Measurements from ENCODE around the gene BABAM1.

The BABAM1 gene

DNA sequence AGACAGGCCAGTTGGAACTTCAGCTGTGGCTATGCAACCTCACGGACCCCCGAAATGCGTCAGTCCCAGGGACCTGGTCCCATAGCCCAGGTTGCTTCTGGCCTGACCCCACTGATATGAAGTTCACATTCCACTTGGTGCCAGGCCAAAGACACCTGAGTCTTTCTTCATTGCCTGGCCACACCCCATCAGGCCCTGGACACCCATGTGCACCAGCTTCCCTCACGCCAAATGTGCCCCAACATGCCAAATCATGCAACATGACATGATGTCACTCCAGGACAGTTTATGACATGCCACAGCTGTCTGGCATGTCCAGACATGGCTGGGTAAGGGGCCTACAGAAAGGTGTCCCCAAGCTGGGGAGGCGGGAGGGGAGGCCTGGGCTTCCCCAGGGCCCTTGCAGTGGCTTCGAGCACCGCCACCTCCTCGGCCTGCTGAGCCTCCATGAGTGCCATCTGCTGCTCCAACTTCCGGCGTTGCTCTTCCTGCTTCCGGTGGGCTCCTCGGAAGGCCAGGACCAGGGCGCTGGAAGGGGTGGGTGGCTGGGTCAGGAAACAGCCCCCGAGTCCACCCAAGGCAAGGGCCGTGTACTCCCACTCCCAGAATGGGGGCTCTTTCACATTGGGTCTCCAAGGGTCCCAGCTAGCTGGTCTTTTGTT, 17.2 kb upstream of the BABAM1 start:
- FAIRE-seq, result peak; percentile 5
- no peak for TF ChIP-seq SPI1 (IDR thresholded peaks at IDR 0.05; ENCODE audit: low read depth, low read length)
- no peak for TF ChIP-seq POLR2AphosphoS5 (IDR thresholded peaks at IDR 0.05; ENCODE audit: low read depth, low read length)
- no peak for TF ChIP-seq POLR2A (IDR thresholded peaks at IDR 0.05; ENCODE audit: low read depth, low read length)
- no peak for TF ChIP-seq POU2F2 (IDR thresholded peaks at IDR 0.05; ENCODE audit: low read depth, low read length)
- no peak for TF ChIP-seq PAX5 (IDR thresholded peaks at IDR 0.05; ENCODE audit: insufficient read depth, low read length, severe bottlenecking)
- DNase-seq (ENCODE audit: insufficient read length, low spot score), result no peak

DNA sequence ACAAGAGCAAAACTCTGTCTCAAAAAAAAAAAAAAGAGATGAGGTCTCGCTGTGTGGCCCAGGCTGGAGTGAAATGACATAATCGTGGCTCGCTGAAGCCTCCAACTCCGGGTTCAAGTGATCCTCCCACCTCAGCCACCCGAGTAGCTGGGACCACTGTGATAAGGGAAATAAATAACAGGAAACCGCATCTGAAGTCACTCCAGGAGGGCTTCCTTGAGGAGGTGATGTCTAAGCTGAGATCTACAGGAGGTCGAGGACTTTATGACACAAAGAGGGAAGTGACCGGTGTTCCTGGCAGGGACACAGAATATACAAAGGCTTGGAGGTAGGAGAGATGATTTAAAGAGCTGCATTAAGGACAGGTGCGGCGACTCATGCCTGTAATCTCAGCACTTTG, 12.6 kb upstream of the BABAM1 start:
- FAIRE-seq, result no peak
- no peak for DNase-seq (ENCODE audit: insufficient read length, low spot score)
- TF ChIP-seq TAF1 (IDR thresholded peaks at IDR 0.05; ENCODE audit: low read depth, low read length) (no peak), PAX5 (IDR thresholded peaks at IDR 0.05; ENCODE audit: insufficient read depth, low read length, severe bottlenecking) (no peak), SPI1 (IDR thresholded peaks at IDR 0.05; ENCODE audit: low read depth, low read length) (no peak), POLR2A (IDR thresholded peaks at IDR 0.05; ENCODE audit: low read depth, low read length) (no peak), POLR2AphosphoS5 (IDR thresholded peaks at IDR 0.05; ENCODE audit: low read depth, low read length) (no peak), POU2F2 (IDR thresholded peaks at IDR 0.05; ENCODE audit: low read depth, low read length) (no peak)

DNA sequence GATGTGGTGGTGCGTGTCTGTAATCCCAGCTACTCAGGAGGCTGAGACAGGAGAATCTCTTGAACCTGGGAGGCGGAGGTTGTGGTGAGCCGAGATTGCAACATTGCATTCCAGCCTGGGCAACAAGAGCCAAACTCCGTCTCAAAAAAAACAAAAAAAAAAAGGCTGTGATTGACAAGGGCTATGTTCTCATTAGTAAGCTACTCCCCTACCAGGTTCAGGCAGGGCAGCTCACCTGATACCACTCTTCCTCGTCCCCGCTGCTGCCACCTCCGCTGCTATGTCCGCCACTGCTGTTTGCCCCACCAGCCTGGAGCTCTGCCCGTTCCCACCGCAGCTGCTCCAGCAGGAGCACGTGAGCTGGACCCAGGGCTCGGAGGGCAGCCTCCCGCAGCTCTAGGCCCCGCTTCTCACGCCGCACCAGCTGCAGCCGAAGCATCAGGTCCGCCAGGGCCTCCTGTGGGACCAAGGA, 12.1 kb upstream of the BABAM1 start:
- FAIRE-seq (no peak), DNase-seq (ENCODE audit: insufficient read length, low spot score) (no peak)
- TF ChIP-seq SPI1 (IDR thresholded peaks at IDR 0.05; ENCODE audit: low read depth, low read length), result no peak
- TF ChIP-seq PAX5 (IDR thresholded peaks at IDR 0.05; ENCODE audit: insufficient read depth, low read length, severe bottlenecking), result no peak
- no peak for TF ChIP-seq POLR2AphosphoS5 (IDR thresholded peaks at IDR 0.05; ENCODE audit: low read depth, low read length)
- no peak for TF ChIP-seq POU2F2 (IDR thresholded peaks at IDR 0.05; ENCODE audit: low read depth, low read length)
- no peak for TF ChIP-seq TAF1 (IDR thresholded peaks at IDR 0.05; ENCODE audit: low read depth, low read length)
- no peak for TF ChIP-seq POLR2A (IDR thresholded peaks at IDR 0.05; ENCODE audit: low read depth, low read length)

DNA sequence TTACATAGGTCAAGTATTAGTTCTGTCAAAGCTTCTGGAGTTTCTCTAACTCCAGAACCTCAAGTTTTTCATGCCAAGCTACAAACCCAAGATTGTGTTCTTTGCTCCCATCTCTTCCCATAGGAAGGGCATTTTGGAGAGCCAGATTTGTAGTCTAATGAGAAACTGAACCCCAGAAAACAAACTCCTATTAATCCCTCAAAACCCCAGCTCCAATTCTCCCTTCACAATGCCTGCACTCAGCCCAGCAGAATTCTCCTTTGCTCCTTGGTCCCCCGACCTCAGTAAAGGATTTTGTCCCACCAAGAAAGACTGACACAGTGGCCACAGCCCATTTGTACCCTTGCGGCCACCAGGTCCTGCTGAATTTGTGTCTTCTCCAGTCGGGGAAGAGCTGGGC, 11.1 kb upstream of the BABAM1 start:
- DNase-seq (ENCODE audit: insufficient read length, low spot score), result no peak
- TF ChIP-seq POLR2AphosphoS5 (IDR thresholded peaks at IDR 0.05; ENCODE audit: low read depth, low read length) (no peak), PAX5 (IDR thresholded peaks at IDR 0.05; ENCODE audit: insufficient read depth, low read length, severe bottlenecking) (no peak), TAF1 (IDR thresholded peaks at IDR 0.05; ENCODE audit: low read depth, low read length) (no peak), SPI1 (IDR thresholded peaks at IDR 0.05; ENCODE audit: low read depth, low read length) (no peak), POLR2A (IDR thresholded peaks at IDR 0.05; ENCODE audit: low read depth, low read length) (no peak), POU2F2 (IDR thresholded peaks at IDR 0.05; ENCODE audit: low read depth, low read length) (no peak)
- FAIRE-seq, result no peak

- FAIRE-seq, result no peak
- DNase-seq (ENCODE audit: insufficient read length, low spot score), result no peak
- TF ChIP-seq POLR2AphosphoS5 (IDR thresholded peaks at IDR 0.05; ENCODE audit: low read depth, low read length), result no peak
- no peak for TF ChIP-seq TAF1 (IDR thresholded peaks at IDR 0.05; ENCODE audit: low read depth, low read length)
- no peak for TF ChIP-seq SPI1 (IDR thresholded peaks at IDR 0.05; ENCODE audit: low read depth, low read length)
- no peak for TF ChIP-seq POU2F2 (IDR thresholded peaks at IDR 0.05; ENCODE audit: low read depth, low read length)
- TF ChIP-seq POLR2A (IDR thresholded peaks at IDR 0.05; ENCODE audit: low read depth, low read length), result no peak
Observed at GRCh38 chr19:17259118-17259780, 8.0 kb upstream of the BABAM1 start.

GRCh38 chr19:17259934-17260333, 7.3 kb upstream of the BABAM1 start:
- TF ChIP-seq POLR2A (IDR thresholded peaks at IDR 0.05; ENCODE audit: low read depth, low read length) (no peak), PAX5 (IDR thresholded peaks at IDR 0.05; ENCODE audit: insufficient read depth, low read length, severe bottlenecking) (no peak), SPI1 (IDR thresholded peaks at IDR 0.05; ENCODE audit: low read depth, low read length) (no peak), POU2F2 (IDR thresholded peaks at IDR 0.05; ENCODE audit: low read depth, low read length) (no peak), TAF1 (IDR thresholded peaks at IDR 0.05; ENCODE audit: low read depth, low read length) (no peak), POLR2AphosphoS5 (IDR thresholded peaks at IDR 0.05; ENCODE audit: low read depth, low read length) (no peak)
- no peak for DNase-seq (ENCODE audit: insufficient read length, low spot score)
- FAIRE-seq, result no peak

DNA sequence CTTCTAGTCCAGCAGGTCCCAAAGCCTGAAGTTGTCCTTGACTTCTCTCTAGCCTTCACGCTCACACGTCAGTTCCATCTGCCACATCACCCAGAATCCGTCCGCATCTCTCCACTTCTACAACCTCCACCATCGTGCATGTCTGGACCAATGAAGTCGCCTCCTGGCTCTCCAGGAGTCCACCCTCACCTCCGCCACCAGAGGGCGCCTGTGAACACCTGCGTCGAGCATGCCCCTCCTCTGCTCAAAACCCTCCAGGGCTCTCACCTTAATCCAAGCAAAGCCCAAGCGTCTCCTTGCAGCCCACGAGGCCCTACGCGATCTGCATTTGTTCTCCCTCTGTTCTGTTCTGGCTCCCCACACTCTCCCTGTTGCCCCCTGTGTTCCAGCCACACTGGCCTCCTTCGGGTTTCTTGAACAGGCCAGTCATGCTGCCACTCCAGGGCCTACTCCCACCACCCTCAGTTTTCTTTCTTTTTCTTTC, 6.4 kb upstream of the BABAM1 start:
- peak; percentile 96 for FAIRE-seq
- TF ChIP-seq POU2F2 (IDR thresholded peaks at IDR 0.05; ENCODE audit: low read depth, low read length) (no peak), TAF1 (IDR thresholded peaks at IDR 0.05; ENCODE audit: low read depth, low read length) (no peak), SPI1 (IDR thresholded peaks at IDR 0.05; ENCODE audit: low read depth, low read length) (no peak), POLR2A (IDR thresholded peaks at IDR 0.05; ENCODE audit: low read depth, low read length) (no peak), POLR2AphosphoS5 (IDR thresholded peaks at IDR 0.05; ENCODE audit: low read depth, low read length) (no peak), PAX5 (IDR thresholded peaks at IDR 0.05; ENCODE audit: insufficient read depth, low read length, severe bottlenecking) (no peak)
- peak; percentile 95 for DNase-seq (ENCODE audit: insufficient read length, low spot score)

DNA sequence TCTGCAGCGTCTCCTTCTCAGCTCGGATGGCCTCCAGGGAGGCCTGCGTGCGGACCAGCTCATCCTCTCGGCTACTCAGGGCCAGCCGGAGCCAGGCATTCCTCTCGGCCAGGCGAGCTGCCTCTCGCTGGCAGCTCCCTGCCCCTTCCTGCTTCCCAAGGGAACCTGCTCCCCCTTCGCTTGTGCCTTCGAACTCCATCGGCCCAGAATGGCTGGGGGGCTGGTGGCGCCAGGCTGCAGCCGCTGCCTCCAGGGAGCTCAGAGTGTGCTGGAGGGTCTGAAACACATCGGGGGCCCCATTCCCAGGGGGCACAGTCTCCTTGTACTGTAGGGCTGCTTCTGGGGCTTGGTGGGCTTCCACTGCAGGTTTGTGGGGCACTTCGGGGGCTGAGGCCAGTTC, 4.7 kb upstream of the BABAM1 start:
- FAIRE-seq (no peak), DNase-seq (ENCODE audit: insufficient read length, low spot score) (no peak)
- TF ChIP-seq SPI1 (IDR thresholded peaks at IDR 0.05; ENCODE audit: low read depth, low read length) (no peak), TAF1 (IDR thresholded peaks at IDR 0.05; ENCODE audit: low read depth, low read length) (no peak), POLR2AphosphoS5 (IDR thresholded peaks at IDR 0.05; ENCODE audit: low read depth, low read length) (no peak), PAX5 (IDR thresholded peaks at IDR 0.05; ENCODE audit: insufficient read depth, low read length, severe bottlenecking) (no peak), POU2F2 (IDR thresholded peaks at IDR 0.05; ENCODE audit: low read depth, low read length) (no peak), POLR2A (IDR thresholded peaks at IDR 0.05; ENCODE audit: low read depth, low read length) (no peak)

Data from GM12891 (cell line).